Epithelial cell of esophagus (primary cell): ENCODE measurements around the gene NEK2.

ENCODE experiments used
- DNase-seq: peaks from one replicate; pipeline ENCODE4 v3.0.0; 2010; ENCODE audit warnings: low read depth
- H3K4me3 ChIP-seq: 2 replicates; pipeline ENCODE4 v1.5.1; 2011; ENCODE audit warnings: mild to moderate bottlenecking, low read length, control low read depth
- TF ChIP-seq, protein P1 (sequence below): IDR thresholded peaks from 2 replicates; pipeline ENCODE4 v1.5.1; 2011; ENCODE audit warnings: low read depth, mild to moderate bottlenecking, low read length, control low read depth, inconsistent platforms; ENCODE audit not compliant: insufficient read depth; ENCODE audit errors: missing control alignments

NEK2 gene

DNA sequence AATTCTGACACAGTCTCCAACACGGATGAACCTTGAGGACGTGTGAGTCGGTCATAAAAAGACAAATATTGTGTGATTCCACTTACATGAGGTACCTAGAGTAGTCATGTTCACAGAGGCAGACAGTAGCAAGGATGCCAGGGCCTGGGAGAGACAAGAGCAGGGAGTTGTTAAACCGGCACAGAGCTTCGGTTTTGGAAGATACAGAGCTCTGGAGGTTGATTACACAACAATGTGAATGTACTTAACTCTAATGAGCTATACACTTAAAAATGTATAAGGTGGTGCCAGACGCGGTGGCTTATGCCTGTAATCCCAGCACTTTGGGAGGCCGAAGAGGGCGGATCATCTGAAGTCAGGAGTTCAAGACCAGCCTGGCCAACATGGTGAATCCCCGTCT, 37.8 kb upstream of the NEK2 start:
- peak; percentile 74 for DNase-seq
- no peak overlapping the region for H3K4me3 ChIP-seq
- TF ChIP-seq, protein P1, sequence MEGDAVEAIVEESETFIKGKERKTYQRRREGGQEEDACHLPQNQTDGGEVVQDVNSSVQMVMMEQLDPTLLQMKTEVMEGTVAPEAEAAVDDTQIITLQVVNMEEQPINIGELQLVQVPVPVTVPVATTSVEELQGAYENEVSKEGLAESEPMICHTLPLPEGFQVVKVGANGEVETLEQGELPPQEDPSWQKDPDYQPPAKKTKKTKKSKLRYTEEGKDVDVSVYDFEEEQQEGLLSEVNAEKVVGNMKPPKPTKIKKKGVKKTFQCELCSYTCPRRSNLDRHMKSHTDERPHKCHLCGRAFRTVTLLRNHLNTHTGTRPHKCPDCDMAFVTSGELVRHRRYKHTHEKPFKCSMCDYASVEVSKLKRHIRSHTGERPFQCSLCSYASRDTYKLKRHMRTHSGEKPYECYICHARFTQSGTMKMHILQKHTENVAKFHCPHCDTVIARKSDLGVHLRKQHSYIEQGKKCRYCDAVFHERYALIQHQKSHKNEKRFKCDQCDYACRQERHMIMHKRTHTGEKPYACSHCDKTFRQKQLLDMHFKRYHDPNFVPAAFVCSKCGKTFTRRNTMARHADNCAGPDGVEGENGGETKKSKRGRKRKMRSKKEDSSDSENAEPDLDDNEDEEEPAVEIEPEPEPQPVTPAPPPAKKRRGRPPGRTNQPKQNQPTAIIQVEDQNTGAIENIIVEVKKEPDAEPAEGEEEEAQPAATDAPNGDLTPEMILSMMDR, result no peak

DNA sequence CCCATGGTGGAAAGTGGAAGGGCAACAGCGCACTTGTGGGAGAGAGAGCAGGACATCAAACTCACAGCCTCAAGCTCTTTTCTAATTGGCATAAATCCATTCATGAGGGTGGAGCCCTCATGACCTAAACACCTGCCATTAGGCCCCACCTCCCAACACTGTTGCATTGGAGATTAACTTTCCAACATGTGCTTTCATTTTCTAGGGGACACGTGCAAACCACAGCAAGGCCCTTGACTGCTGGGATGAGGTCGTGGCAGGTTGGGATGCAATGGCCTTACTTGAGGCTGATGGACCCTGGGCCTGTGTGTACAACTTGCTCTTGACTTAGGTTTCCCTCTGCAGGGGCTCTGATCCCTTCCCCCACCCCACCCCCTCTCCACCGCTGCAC, 35.9 kb upstream of the NEK2 start:
- DNase-seq, result no peak
- no peak overlapping the region for H3K4me3 ChIP-seq
- TF ChIP-seq, protein P1, result no peak

- no peak overlapping the region for H3K4me3 ChIP-seq
- TF ChIP-seq, protein P1, result no peak
- no peak for DNase-seq
Measured at GRCh38 chr1:211710566-211711314, 35.3 kb upstream of the NEK2 start.

DNA sequence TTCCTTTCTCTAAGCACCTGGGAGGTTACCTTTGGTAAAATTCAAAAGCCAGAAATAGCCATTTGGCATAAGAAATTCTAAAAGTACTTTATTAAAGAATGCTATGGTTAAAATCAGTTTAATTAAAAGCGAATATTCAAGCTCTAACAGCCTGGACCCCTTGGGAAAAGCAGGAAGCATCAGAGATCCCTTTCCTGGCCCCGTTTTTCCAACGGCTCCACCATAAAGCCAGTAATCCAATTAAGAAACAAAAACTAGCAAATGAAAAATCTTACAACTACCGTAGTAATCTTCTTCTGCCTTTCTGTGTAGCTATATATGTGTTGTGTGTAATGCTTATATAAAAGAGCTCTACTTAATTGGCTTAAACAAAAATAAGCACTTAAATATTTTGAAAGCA, 33.5 kb upstream of the NEK2 start:
- DNase-seq, result no peak
- TF ChIP-seq, protein P1, result no peak
- no peak overlapping the region for H3K4me3 ChIP-seq

DNA sequence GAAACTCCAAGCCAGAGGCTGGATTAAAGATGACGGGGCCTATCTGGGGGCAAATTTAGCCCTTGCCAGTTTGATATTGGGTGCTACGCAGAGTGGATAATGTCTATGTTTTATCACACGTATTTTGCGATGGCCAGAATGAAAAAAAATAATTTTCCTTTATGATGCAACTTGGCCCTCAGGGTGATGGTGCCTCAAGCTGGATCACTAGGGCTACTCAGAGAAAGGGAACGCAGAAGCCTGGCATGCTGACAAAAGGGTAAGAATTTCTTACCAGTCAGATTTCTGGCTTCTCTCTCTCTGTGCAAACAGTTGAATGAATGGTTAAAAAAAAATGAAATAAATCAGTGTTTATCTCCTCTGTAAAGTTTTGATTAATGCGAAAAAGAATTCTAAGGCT, 32.6 kb upstream of the NEK2 start:
- peak; percentile 74 for DNase-seq
- no peak overlapping the region for H3K4me3 ChIP-seq
- TF ChIP-seq, protein P1, result no peak

- DNase-seq, result peak; percentile 97
- TF ChIP-seq, protein P1, result no peak
- no peak overlapping the region for H3K4me3 ChIP-seq
Measured at GRCh38 chr1:211705467-211706091, 30.2 kb upstream of the NEK2 start.
